HepG2 (cell line): ENCODE measurements around the gene DPP6. TPM values are rescaled to one million over a fixed set of nuclear protein-coding genes. Genes with fewer than 3 reads are reported as not detected.

ENCODE experiments used
- ATAC-seq: fragments of 200-7000 bp; cut with Tn5 transposase; 3 replicates; pipeline ENCODE4 v1.9.1; 2020; ENCODE audit warnings: mild to moderate bottlenecking, moderate library complexity
- BruUV-seq: library from RNA; stranded (reverse); fragments of 400-500 nt; replicated peaks from 2 replicates; lab custom pipeline; 2021; lab: Mats Ljungman, UMichigan
- CTCF ChIA-PET: fragments of 300-600 bp; formaldehyde crosslinking; extraction: SDS; loops from one replicate; lab custom pipeline; 2021; ENCODE audit warnings: low total read pairs, inconsistent platforms, low intra/inter-chr PET ratio; lab: Yijun Ruan, JAX
- POLR2A ChIA-PET: fragments of 350-600 bp; sonication (Branson Sonifier 250); formaldehyde crosslinking; loops from one replicate; lab custom pipeline; 2020; ENCODE audit warnings: antibody characterized with exemption, inconsistent platforms; lab: Yijun Ruan, JAX
- DNase-seq: peaks from one replicate; pipeline ENCODE4 v3.0.0-alpha.2; 2015; ENCODE audit warnings: low spot score
- FAIRE-seq: peaks from 3 replicates; lab custom pipeline; 2011; peaks lifted over from hg19 to GRCh38; lab: Jason Lieb, UNC
- H2AFZ ChIP-seq: one replicate; pipeline ENCODE4 v1.6.1; 2011; ENCODE audit warnings: low read length, inconsistent platforms
- H3K27ac ChIP-seq: fragments of 300-600 bp; 3 replicates; pipeline ENCODE4 v1.8.0; 2011; ENCODE audit warnings: mixed run types, mild to moderate bottlenecking, mixed read lengths, low read length, inconsistent platforms; ENCODE audit not compliant: insufficient read depth; ENCODE audit errors: extremely low read length
- H3K27me3 ChIP-seq, 2 experiments: fragments of 200-600 bp in 1 of 2; 2 replicates in 1 of 2; 3 replicates in 1 of 2; pipeline versions ENCODE4 v1.6.0 to v1.8.0; 2011; ENCODE audit warnings: low read length in 2 of 2, mild to moderate bottlenecking in 2 of 2, moderate library complexity in 2 of 2, inconsistent platforms in 1 of 2; ENCODE audit not compliant: insufficient read depth in 2 of 2, control insufficient read depth in 1 of 2
- H3K36me3 ChIP-seq, 2 experiments: fragments of 200-600 bp in 1 of 2; replicated peaks in 1 of 2; 2 replicates in 1 of 2; 3 replicates in 1 of 2; pipeline versions ENCODE4 v1.5.1 to v1.8.0; 2011; ENCODE audit warnings: low read length in 2 of 2, inconsistent platforms in 1 of 2; ENCODE audit not compliant: insufficient read depth in 2 of 2, control insufficient read depth in 1 of 2
- H3K4me1 ChIP-seq: 2 replicates; pipeline ENCODE4 v1.5.1; 2012; ENCODE audit warnings: low read length, inconsistent platforms; ENCODE audit not compliant: insufficient read depth
- H3K4me2 ChIP-seq: 2 replicates; pipeline ENCODE4 v1.6.0; 2011; ENCODE audit warnings: low read depth, low read length, inconsistent platforms
- H3K4me3 ChIP-seq, 3 experiments: fragments of 200-600 bp in 1 of 3; sonication (generic), shearing (Covaris generic) in 1 of 3; replicated peaks in 1 of 3; 2 replicates each; pipeline ENCODE4 v1.5.1; 2011 to 2016; ENCODE audit warnings: low read length in 3 of 3, inconsistent platforms in 2 of 3, low read depth in 2 of 3, mild to moderate bottlenecking in 2 of 3, control low read depth in 1 of 3, mixed read lengths in 1 of 3; ENCODE audit not compliant: insufficient read depth in 1 of 3
- H3K79me2 ChIP-seq: one replicate; pipeline ENCODE4 v1.6.1; 2011; ENCODE audit warnings: low read length, inconsistent platforms; ENCODE audit not compliant: insufficient read depth
- H3K9ac ChIP-seq: 2 replicates; pipeline ENCODE4 v1.6.0; 2011; ENCODE audit warnings: mild to moderate bottlenecking, low read depth, low read length, inconsistent platforms; ENCODE audit not compliant: insufficient read depth
- H3K9me3 ChIP-seq: 2 replicates; pipeline ENCODE4 v1.5.1; 2012; ENCODE audit warnings: mild to moderate bottlenecking, low read length
- H4K20me1 ChIP-seq: 2 replicates; pipeline ENCODE4 v1.6.0; 2011; ENCODE audit warnings: inconsistent platforms, mild to moderate bottlenecking, low read length, moderate library complexity; ENCODE audit not compliant: insufficient read depth
- ADNP ChIP-seq: sonication (generic); formaldehyde crosslinking; IDR thresholded peaks from 2 replicates; pipeline ENCODE4 v1.4.0; 2020; ENCODE audit warnings: missing genetic modification reagents
- BCLAF1 ChIP-seq: fragments of 450-650 bp; IDR thresholded peaks from 2 replicates; pipeline ENCODE4 v1.6.1; 2017; ENCODE audit warnings: mild to moderate bottlenecking
- FIP1L1 ChIP-seq: fragments of 200-400 bp; formaldehyde crosslinking; IDR thresholded peaks from 2 replicates; pipeline ENCODE4 v1.6.1; 2018; ENCODE audit warnings: low read depth, mild to moderate bottlenecking, low read length, moderate library complexity, borderline replicate concordance; ENCODE audit not compliant: insufficient read depth
- NCOR1 ChIP-seq: fragments of 200-600 bp; sonication (generic); IDR thresholded peaks from 2 replicates; pipeline ENCODE4 v1.7.0; 2017; ENCODE audit warnings: antibody characterized with exemption, low read length, borderline replicate concordance
- PAWR ChIP-seq: sonication (generic); formaldehyde crosslinking; IDR thresholded peaks from 2 replicates; pipeline ENCODE4 v1.4.0; 2020; ENCODE audit warnings: missing genetic modification reagents, mild to moderate bottlenecking, borderline replicate concordance
- SATB2 ChIP-seq: sonication (generic); formaldehyde crosslinking; IDR thresholded peaks from 2 replicates; pipeline ENCODE4 v1.5.0; 2020; ENCODE audit warnings: missing genetic modification reagents
- ZNF576 ChIP-seq: sonication (generic); formaldehyde crosslinking; IDR thresholded peaks from 2 replicates; pipeline ENCODE4 v1.4.0; 2020; ENCODE audit warnings: mild to moderate bottlenecking, missing genetic modification reagents
- ZNF580 ChIP-seq: IDR thresholded peaks from 2 replicates; pipeline ENCODE4 v1.6.1; 2016; ENCODE audit warnings: low read depth, borderline replicate concordance
- ZNF777 ChIP-seq: sonication (generic); formaldehyde crosslinking; IDR thresholded peaks from 2 replicates; pipeline ENCODE4 v1.4.0; 2020; ENCODE audit warnings: missing genetic modification reagents
- ZSCAN25 ChIP-seq: sonication (generic); formaldehyde crosslinking; IDR thresholded peaks from 2 replicates; pipeline ENCODE4 v1.8.0; 2022; ENCODE audit warnings: mild to moderate bottlenecking, missing genetic modification reagents
- WGBS: methylation state at CpG from one replicate; pipeline ENCODE4 v1.1.6; 2017; ENCODE audit warnings: low lambda C conversion rate; 5-methylcytosine and 5-hydroxymethylcytosine counted together
- in situ Hi-C: cut with HindIII; loops from 2 replicates; pipeline ENCODE4 v1.10.0; 2017; ENCODE audit warnings: low pct_unique_long_range_greater_than_20kb; ENCODE audit not compliant: extremely low pct_ligation_motif_present
- intact Hi-C: fragments of 100-400 bp; cut with micrococcal nuclease; formaldehyde crosslinking; loops from one replicate; pipeline ENCODE4 v1.10.0; 2022; ENCODE audit not compliant: unreplicated experiment
- polyA plus RNA-seq, 8 experiments: library from polyadenylated mRNA; depleted of rRNA in 3 of 8; stranded (reverse) in 7 of 8; unstranded in 1 of 8; fragments of >200 nt; fragmentation: Illumina TruSeq in 4 of 8; extraction: Trizol in 4 of 8; gene quantifications; 2 replicates each; pipeline versions ENCODE4 v1.2.1 to v1.2.3, GENCODE V29; 2011 to 2016; ENCODE audit warnings: low read depth in 4 of 8, missing spikeins in 1 of 8, mixed read lengths in 1 of 8; ENCODE audit not compliant: insufficient read depth in 1 of 8
- total RNA-seq, 5 experiments: library from RNA; depleted of rRNA; stranded (reverse); fragments of >200 nt; fragmentation: Illumina TruSeq; extraction: Trizol; gene quantifications; 2 replicates each; pipeline ENCODE4 v1.2.3, GENCODE V29; 2016; ENCODE audit warnings: low read depth in 1 of 5

The DPP6 gene
- total and polyA plus RNA-seq, 2 of the 13 experiments (the other 11 are each of a cell fraction or from before 2014, with no cell fraction given), result not detected

GRCh38 chr7:154326421-154326820 lies 274.2 kb downstream of the DPP6 start:
- Histone ChIP-seq H4K20me1 (no peaks in the 10 kb centered on the region), H3K4me1 (no peaks in the 10 kb centered on the region), H3K27me3 (peaks cover 0 to 18% of the 10 kb centered on the region in 2 experiments; a peak in 3 of 5 replicates), H3K27ac (no peak overlapping the region), H3K4me3 (no peak overlapping the region), H3K79me2 (no peaks in the 10 kb centered on the region), H3K9ac (no peak overlapping the region), H3K9me3 (no peaks in the 10 kb centered on the region), H3K36me3 (no peaks in the 10 kb centered on the region), H2AFZ (no peak overlapping the region), H3K4me2 (no peak overlapping the region)
- ChIA-PET CTCF (no interaction called here), POLR2A (no interaction called here)
- no TSS peak for BruUV-seq
- in situ Hi-C loops, result no loop called here
- WGBS, result 3% methylated on average over 3 of the region's 3 CpGs
- no peak for TF ChIP-seq NCOR1
- no peak for TF ChIP-seq ADNP (CRISPR knock-in tag)
- no peak for TF ChIP-seq ZNF777
- TF ChIP-seq ZSCAN25 (CRISPR knock-in tag), result no peak
- TF ChIP-seq SATB2 (CRISPR knock-in tag), result no peak
- TF ChIP-seq ZNF580 (CRISPR knock-in tag), result no peak
- TF ChIP-seq BCLAF1, result no peak
- no peak for TF ChIP-seq FIP1L1
- TF ChIP-seq ZNF576 (CRISPR knock-in tag), result no peak
- TF ChIP-seq PAWR (CRISPR knock-in tag), result no peak
- intact Hi-C loops, result no loop called here
- ATAC-seq (no peak), FAIRE-seq (no peak), DNase-seq (no peak)
